ENCODE data around the gene PLS3.
"Not testable (repeated sequence)": the region's sequence is repeated elsewhere in the genome, so short reads cannot be mapped to it uniquely, and the experiment has no call there.

The PLS3 gene

GRCh38 chrX:115560978-115561604 is at the start of gene PLS3:
Gene PLS3 (plus strand): TSS chrX:115561174. CDS start chrX:115610251, 49,077 bp downstream.
- peak; percentile 44 for DNase-seq (ENCODE audit: low read depth, low spot score)

- DNase-seq (ENCODE audit: low read depth, low spot score): no peak
Measured at GRCh38 chrX:115518113-115518512, 42.9 kb upstream of the PLS3 start.

GRCh38 chrX:115521741-115522140 is 39.2 kb upstream of the PLS3 start:
- no peak for DNase-seq (ENCODE audit: low read depth, low spot score)

GRCh38 chrX:115522952-115523351 is 38.0 kb upstream of the PLS3 start:
- DNase-seq (ENCODE audit: low read depth, low spot score): no peak

- DNase-seq (ENCODE audit: low read depth, low spot score): no peak
Measured at GRCh38 chrX:115525486-115525885, 35.5 kb upstream of the PLS3 start.

- no peak for DNase-seq (ENCODE audit: low read depth, low spot score)
Measured at GRCh38 chrX:115531818-115532403, 29.1 kb upstream of the PLS3 start.

- no peak for DNase-seq (ENCODE audit: low read depth, low spot score)
Measured at GRCh38 chrX:115533485-115533884, 27.5 kb upstream of the PLS3 start.

GRCh38 chrX:115534383-115534782 is 26.6 kb upstream of the PLS3 start:
- no peak for DNase-seq (ENCODE audit: low read depth, low spot score)

- no peak for DNase-seq (ENCODE audit: low read depth, low spot score)
Measured at GRCh38 chrX:115535421-115535820, 25.6 kb upstream of the PLS3 start.

GRCh38 chrX:115535844-115536243 is 25.1 kb upstream of the PLS3 start:
- no peak for DNase-seq (ENCODE audit: low read depth, low spot score)

GRCh38 chrX:115539841-115540240 is 21.1 kb upstream of the PLS3 start:
- DNase-seq (ENCODE audit: low read depth, low spot score): no peak

- not testable (repeated sequence) for DNase-seq (ENCODE audit: low read depth, low spot score)
Measured at GRCh38 chrX:115541045-115541444, 19.9 kb upstream of the PLS3 start.

- no peak for DNase-seq (ENCODE audit: low read depth, low spot score)
Measured at GRCh38 chrX:115547448-115547847, 13.5 kb upstream of the PLS3 start.

GRCh38 chrX:115549008-115549407 is 12.0 kb upstream of the PLS3 start:
- DNase-seq (ENCODE audit: low read depth, low spot score): no peak

- DNase-seq (ENCODE audit: low read depth, low spot score): no peak
Measured at GRCh38 chrX:115553171-115553570, 7.8 kb upstream of the PLS3 start.

GRCh38 chrX:115559672-115560071 is 1.3 kb upstream of the PLS3 start:
- no peak for DNase-seq (ENCODE audit: low read depth, low spot score)

GRCh38 chrX:115560211-115560977 is 580 bp upstream of the PLS3 start:
- no peak for DNase-seq (ENCODE audit: low read depth, low spot score)

- DNase-seq (ENCODE audit: low read depth, low spot score): no peak
Measured at GRCh38 chrX:115561605-115562479, 868 bp downstream of the PLS3 start.

GRCh38 chrX:115562480-115562847 is 1.5 kb downstream of the PLS3 start:
- no peak for DNase-seq (ENCODE audit: low read depth, low spot score)

GRCh38 chrX:115563633-115564162 is 2.7 kb downstream of the PLS3 start:
- no peak for DNase-seq (ENCODE audit: low read depth, low spot score)

GRCh38 chrX:115564243-115564642 is 3.3 kb downstream of the PLS3 start:
- DNase-seq (ENCODE audit: low read depth, low spot score): no peak

GRCh38 chrX:115565888-115566287 is 4.9 kb downstream of the PLS3 start:
- DNase-seq (ENCODE audit: low read depth, low spot score): no peak

All from smooth muscle cell of the brain vasculature (primary cell).